Adrenal gland (tissue), 5 donors: ENCODE measurements around the gene RIPK1.

Experiments used
- CTCF ChIP-seq, 6 experiments: fragments of 450-650 bp in 4 of 6; fragments of 200-600 bp in 2 of 6; sonication (generic) in 1 of 6; IDR thresholded peaks; 1 replicate in 5 of 6; 2 replicates in 1 of 6; pipeline versions ENCODE4 v1.5.1 to v1.8.0; 2016 to 2021; ENCODE audit warnings: antibody characterized with exemption in 6 of 6, mild to moderate bottlenecking in 2 of 6, moderate library complexity in 1 of 6
- POLR2A ChIP-seq, 2 donors: fragments of 450-650 bp; IDR thresholded peaks; one replicate each; pipeline ENCODE4 v1.6.1; 2017; ENCODE audit warnings: antibody characterized with exemption in 2 of 2, mild to moderate bottlenecking in 2 of 2, moderate library complexity in 1 of 2
- donor health status: DM: no; HTN: no; CAD: no.

GRCh38 chr6:3147914-3148757 lies 79.8 kb downstream of the RIPK1 start:
- TF ChIP-seq CTCF (IDR thresholded peaks at IDR 0.05) (no peak), POLR2A (IDR thresholded peaks at IDR 0.05) (no peak)
